Measurements from ENCODE around the gene LTB.
A peak's percentile ranks its signal among the peaks of the same experiment; 100 is the strongest.

The LTB gene, protein sequence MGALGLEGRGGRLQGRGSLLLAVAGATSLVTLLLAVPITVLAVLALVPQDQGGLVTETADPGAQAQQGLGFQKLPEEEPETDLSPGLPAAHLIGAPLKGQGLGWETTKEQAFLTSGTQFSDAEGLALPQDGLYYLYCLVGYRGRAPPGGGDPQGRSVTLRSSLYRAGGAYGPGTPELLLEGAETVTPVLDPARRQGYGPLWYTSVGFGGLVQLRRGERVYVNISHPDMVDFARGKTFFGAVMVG
- total RNA-seq, result 348 reads per million, percentile 96 among the genes with 10 or more reads in this experiment

DNA sequence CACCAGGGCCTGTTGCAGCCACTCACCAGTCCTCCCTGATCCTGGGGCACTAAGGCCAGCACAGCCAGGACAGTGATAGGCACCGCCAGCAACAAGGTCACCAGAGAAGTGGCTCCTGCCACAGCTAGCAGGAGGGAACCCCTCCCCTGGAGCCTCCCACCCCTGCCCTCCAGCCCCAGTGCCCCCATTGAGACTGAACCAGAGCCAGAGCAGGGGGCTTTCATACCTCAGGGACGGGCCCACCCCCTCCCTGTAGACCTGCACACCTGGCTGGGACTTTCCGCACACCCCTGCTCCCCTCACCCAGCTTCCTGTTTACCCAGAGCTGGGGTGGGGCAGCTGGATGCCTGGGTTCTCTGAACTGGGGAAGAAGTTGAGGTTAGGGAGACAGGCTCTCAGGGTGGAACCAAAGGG is at the start of gene LTB:
Gene LTB (minus strand): TSS at position 195 of the 414 bp plus-strand sequence. CDS start 7 bp downstream, at position 188.
- peak; percentile 68 for DNase-seq

GRCh38 chr6:31631681-31632278 is 49.6 kb upstream of the LTB start:
- DNase-seq, result no peak

- no peak for DNase-seq
These were observed 49.0 kb upstream of the LTB start for GRCh38 chr6:31631209-31631608.

DNA sequence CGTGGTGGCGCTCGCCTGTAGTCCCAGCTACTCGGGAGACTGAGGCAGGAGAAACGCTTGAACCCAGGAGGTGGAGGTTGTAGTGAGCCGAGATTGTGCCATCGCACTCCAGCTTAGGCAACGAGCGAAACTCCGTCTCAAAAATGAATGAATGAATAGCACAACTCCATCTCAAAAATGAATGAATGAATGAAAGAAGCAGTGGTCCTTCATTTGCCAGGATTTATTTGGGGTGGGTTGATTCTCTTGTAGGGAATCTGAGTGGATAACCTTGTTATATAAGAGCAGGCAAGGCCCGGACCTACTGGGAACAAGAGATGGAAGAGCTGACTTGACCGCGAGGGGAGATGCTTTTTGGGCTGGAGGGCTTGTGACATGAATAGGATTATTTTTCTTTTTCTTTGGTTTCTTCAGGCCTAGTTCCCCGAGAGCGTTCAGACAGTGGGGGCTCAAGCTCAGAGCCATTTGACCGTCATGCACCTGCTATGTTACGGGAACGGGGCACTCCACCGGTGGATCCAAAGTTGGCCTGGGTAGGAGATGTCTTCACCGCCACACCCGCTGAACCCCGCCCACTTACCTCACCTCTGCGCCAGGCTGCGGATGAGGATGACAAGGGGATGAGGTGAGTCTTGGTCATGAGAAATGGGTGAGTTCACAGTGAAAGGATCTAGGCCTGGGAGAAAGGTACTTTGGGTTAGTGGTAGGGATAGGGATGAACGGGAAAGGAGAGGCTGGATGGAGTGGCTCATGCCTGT is 48.1 kb upstream of the LTB start:
- no peak for DNase-seq

DNA sequence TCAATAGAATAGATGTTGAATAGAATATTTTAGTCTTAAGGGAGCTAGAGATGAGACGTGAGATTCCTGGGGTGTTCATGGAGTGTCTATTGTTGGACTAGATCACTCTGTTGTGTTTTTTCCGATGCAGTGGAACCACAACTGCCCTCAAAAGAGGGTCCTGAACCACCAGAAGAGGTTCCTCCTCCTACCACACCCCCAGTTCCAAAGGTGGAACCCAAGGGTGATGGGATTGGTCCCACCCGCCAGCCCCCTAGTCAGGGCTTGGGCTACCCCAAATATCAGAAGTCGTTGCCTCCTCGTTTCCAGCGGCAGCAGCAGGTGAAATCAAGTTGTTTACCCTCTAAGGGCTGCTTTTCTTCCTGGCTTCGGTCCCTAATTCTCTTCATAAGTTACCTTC is 46.8 kb upstream of the LTB start:
- DNase-seq, result no peak

DNA sequence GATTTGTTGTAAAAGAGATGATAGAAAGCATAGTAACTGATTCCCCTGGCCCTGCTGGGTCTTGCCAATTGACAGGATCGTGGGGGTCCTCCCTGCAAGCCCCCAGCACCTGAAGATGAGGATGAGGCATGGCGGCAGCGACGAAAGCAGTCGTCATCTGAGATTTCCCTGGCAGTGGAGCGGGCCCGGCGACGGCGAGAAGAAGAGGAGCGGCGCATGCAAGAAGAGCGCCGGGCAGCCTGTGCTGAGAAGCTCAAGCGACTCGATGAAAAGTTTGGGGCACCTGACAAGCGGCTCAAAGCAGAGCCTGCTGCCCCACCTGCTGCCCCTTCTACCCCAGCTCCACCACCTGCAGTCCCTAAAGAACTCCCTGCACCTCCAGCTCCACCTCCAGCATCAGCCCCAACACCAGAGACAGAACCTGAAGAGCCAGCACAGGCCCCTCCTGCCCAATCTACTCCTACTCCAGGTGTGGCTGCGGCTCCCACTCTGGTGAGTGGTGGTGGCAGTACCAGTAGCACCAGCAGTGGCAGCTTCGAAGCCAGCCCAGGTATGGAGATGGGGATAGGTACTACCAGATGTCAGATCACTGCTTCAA is 45.6 kb upstream of the LTB start:
- DNase-seq, result no peak

- DNase-seq, result no peak
These were observed 44.7 kb upstream of the LTB start for GRCh38 chr6:31626952-31627351.

GRCh38 chr6:31624070-31624469 is 41.8 kb upstream of the LTB start:
- DNase-seq, result no peak

DNA sequence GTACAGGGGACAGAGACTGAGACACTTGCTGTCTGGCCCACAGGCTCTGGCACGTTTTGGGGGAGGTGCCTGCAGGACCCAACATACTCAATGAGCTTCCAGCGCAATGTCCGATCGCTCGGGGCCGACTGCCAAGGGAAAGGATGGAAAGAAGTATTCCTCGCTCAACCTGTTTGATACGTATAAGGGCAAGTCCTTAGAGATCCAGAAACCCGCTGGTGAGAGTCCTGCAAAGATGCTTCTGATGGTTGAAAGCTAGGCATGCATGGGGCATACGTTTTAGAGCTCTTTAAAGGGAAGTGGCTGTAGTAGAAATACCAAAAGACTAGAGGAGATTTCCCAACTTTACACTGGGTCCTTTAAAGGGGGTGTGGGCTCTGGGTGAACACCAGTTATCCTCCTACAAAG is 40.5 kb upstream of the LTB start:
- DNase-seq, result no peak

- no peak for DNase-seq
These were observed 39.8 kb upstream of the LTB start for GRCh38 chr6:31621991-31622390.

DNA sequence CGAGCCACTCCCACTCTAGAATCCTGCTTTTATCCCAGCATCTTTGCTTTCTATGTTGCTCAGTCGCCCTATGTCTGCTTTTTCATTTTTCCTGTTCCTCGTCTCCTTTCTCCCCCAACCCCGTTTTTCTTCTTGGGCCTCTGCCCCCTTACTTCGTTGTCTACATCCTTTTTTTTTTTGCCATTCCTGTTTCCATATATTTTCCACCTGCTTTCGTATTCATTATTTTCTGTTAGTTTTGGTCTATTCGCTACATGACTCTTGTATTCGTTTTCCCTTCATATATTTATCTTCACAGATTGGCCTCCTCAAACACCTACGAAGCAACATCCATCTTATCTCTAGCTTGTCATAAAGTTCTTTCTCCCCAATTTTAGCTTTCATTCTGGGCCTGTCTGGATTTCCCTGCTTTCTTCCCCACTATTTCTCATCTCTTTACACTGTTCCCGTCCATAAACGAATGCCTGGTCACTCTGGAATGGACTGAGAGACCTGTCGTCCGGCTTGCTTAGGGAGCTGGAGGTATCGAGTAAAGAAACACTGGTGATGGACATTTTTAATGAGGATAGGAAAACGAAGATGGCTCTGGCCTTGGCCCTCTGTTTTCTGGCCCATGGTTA is 39.2 kb upstream of the LTB start:
- DNase-seq, result no peak

- DNase-seq, result no peak
These were observed 38.5 kb upstream of the LTB start, which contains the start of gene PRRC2A for GRCh38 chr6:31620586-31621319. Gene PRRC2A, plus strand, starts transcription at chr6:31620715. Its CDS starts 2,075 bp downstream, at chr6:31622790.

DNA sequence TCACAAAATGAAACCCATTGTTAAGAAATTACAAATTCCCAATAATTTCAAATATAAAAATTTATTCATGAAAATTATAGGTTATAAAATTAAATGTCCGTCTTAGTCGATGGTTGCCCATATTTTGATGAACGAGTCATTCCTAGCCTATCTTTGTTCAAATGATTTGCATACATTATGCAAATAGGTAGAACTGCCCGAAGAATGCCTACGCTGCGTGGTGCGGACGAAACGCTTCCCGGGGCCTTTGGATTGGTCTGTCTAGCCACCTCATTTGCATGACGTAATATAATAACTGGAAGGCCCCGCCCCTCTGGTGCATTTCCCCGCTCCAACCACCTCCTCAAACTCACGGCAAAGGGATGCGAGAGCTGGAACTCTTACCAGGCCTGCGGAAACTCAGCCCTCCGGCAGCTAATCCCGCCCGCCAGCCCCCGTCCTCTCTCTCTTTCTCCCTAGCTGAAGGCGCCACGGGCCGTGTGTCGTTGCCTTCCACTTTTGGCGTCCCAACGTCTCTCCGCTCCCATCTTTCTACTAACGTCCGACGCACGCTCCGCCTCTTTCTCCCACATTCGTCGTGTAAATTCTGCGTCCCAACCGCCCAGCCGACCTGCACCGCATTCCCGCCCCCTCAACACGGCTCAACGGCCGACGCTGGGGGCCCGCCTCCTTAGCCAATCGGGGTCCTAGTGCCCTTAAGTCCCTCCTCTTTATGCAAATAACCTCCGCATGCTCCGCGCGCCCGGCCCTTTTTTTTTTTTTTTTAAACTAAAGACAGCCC is 37.8 kb upstream of the LTB start:
- peak; percentile 94 for DNase-seq

DNA sequence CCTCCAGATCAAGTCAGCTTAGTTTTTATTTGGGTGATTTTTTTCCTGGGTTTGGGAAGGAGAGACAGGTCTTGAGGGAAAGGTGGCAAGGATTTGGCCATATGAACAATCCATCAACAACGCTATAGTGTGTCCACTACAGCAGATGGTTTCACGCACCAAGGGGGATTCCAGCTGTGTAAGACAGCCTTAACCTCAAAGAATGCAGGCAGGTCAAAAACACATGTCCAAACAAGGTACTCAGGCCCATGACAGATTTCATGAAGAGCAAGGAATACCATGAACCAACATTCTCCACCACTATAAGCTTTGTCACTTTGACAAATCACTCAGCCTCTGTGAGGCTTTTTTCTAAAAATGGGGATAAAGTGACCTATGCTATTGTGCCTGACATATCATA is 34.8 kb upstream of the LTB start:
- no peak for DNase-seq

DNA sequence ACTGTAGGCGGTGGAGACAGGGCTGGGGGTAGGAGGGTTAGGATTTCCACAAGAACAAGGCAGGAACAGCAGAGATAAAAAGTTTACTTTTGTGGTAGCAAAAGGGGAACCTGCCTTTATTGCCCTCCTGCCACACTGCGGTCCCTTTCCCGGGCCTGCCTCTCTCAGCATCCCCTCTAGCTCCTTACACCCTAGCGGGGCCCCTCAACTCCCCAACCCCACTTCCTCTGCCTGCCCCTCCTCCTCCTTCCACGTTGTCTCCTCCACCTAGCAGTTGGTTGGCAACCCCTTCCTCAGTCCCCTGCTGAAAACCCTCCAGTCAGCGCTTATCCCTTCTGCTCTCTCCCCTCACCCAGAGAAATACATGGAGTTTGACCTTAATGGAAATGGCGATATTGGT is 33.5 kb upstream of the LTB start:
- DNase-seq, result no peak

DNA sequence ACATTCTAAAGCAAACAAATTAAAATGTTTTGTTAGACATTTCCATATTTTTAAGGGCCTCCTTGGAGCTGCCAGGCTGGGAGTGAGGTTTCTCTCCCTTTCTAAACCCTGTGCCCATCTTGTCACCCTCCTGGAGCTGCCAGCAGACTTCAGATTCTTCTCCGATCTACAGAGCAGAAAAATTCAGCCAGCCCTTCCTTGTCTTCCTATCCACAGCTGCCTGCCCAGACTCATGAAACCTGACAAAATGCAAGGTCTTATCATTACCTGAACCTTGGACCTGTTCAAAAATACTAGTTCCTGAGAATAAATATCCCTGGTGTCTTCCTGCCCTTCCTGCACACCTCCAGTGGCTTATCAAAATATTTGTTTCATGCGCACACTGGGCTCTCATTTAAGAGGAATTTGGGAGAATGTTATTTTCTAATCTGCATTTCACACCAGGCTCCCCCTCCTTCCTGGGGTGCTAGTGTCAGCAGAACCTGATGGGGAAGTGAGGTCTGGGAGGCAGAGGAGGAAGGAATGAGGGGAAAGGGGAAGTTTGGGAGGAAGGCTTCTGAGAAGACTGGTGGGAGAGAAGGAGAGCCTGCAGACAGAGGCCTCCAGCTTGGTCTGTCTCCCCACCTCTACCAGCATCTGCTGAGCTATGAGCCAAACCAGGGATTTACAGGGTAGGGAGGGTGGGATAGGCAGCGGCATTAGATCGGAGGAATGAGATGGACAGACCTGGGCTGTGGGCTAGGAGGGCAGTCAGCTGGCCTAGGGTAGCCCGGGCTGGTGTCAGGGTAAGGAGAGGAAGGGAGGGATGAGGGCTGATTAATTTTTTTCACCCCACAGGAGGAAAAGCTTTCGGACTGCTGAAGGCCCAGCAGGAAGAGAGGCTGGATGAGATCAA is 32.7 kb upstream of the LTB start, which contains the start of gene AIF1:
Gene AIF1 (plus strand): TSS at position 551 of the 895 bp plus-strand sequence. CDS start 96 bp downstream, at position 647.
- no peak for DNase-seq

DNA sequence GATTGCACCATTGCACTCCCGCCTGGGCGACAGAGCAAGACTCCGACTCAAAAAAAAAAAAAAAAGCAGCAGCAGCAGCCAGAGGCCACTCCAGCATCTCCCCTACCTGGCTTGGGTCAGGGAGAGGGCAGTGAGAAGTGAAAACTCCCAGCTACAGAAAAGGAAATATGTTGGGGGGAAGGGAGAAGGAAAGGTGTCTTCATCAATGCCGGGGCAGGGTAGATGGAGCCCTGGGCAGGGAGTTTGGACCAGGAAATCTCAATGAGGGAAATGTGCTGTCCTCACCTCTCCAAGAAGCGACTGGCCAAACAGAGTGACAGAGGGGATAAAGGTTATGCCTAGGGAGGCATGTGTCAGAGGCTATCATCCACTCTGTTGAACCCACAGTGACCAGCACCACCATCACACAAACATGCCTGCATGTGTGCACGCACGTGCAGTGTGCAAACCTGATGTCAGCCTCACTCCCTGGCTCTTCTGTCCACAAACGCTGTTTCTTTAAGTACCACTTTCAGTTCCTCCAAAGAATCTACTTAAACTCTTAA is 31.9 kb upstream of the LTB start:
- DNase-seq, result no peak

GRCh38 chr6:31610968-31611367 is 28.7 kb upstream of the LTB start:
- no peak for DNase-seq

DNA sequence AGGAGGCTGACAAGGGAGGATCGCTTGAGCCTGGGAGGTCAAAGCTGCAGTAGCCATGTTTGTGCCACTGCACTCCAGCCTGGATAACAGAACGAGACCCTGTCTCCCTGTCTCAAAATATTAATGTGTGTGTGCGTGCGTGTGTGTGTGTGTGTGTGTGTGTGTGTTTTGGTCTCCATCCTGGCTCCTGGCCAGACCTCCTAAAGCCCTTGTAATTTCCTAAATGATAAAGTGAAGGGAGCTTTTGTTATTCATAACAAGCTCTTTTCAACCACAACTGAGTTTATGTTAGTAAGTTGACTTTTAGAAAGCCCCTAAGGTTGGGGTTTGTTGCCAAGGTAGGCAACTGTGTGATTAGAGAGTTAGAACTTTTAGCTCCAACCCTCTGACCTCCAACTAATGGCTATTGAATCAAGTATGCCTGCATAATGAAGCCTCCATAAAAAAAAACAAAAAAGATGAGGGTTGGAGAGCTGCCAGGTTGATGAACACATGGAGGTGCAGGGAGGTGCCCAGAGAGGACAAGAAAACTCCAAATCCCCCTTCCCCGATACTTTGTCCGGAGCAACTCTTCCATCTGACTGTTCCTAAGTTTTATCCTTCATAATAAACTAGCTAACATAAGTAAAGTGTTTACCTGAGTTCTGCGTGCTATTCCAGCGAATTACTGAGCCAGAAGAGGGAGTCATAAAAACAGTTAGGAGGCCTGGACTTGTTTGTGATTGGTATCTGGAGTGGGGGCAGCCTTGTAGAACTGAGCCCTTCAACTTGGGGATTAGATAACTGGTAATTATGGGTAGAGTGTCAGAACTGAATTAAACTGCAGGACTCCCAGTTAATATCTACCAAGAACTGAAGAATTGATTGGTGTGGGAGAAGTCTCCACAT is 27.5 kb upstream of the LTB start:
- DNase-seq, result no peak

Measured in effector CD4-positive, alpha-beta T cell (primary cell).